ENCODE measurements around the gene SRRM2.

- TF ChIP-seq EP300 (IDR thresholded peaks at IDR 0.05; ENCODE audit: low read depth) (no peak), CTCF (IDR thresholded peaks at IDR 0.05) (no peak)
These were observed 23.5 kb downstream of the SRRM2 start for GRCh38 chr16:2775765-2776499.

Data from transverse colon (tissue), 3 donors.